Activated CD8-positive, alpha-beta memory T cell treated with anti-CD3 and anti-CD28 coated beads for 4 hours (primary cell): Measurements from ENCODE around the gene GCNT2.
"Not testable (repeated sequence)": the region's sequence is repeated elsewhere in the genome, so short reads cannot be mapped to it uniquely, and the experiment has no call there.

Experiments used
- DNase-seq, 2 donors: peaks; one replicate each; pipeline ENCODE4 v3.0.0-alpha.2; 2020; ENCODE audit warnings: low read depth in 2 of 2

The GCNT2 gene

GRCh38 chr6:10514049-10514780 is 6.9 kb upstream of the GCNT2 start:
- no peak for DNase-seq

GRCh38 chr6:10516953-10517352 is 4.2 kb upstream of the GCNT2 start:
- no peak for DNase-seq

GRCh38 chr6:10518557-10519407 is 2.4 kb upstream of the GCNT2 start:
- no peak for DNase-seq

GRCh38 chr6:10519408-10519697 is 1.8 kb upstream of the GCNT2 start:
- not testable (repeated sequence) for DNase-seq

- no peak for DNase-seq
Observed at GRCh38 chr6:10520468-10520867, 683 bp upstream of the GCNT2 start.

- DNase-seq: no peak
Observed at GRCh38 chr6:10522929-10523573, 1.9 kb downstream of the GCNT2 start.

GRCh38 chr6:10526156-10526555 is 5.0 kb downstream of the GCNT2 start:
- DNase-seq: no peak

GRCh38 chr6:10528158-10528981 is 7.2 kb downstream of the GCNT2 start:
- DNase-seq: no peak

- no peak for DNase-seq
Observed at GRCh38 chr6:10529231-10529801, 8.2 kb downstream of the GCNT2 start.

GRCh38 chr6:10529828-10530374 is 8.8 kb downstream of the GCNT2 start:
- DNase-seq: not testable (repeated sequence)

GRCh38 chr6:10531503-10531902 is 10.4 kb downstream of the GCNT2 start:
- no peak for DNase-seq

- no peak for DNase-seq
Observed at GRCh38 chr6:10531942-10532341, 10.8 kb downstream of the GCNT2 start.

- no peak for DNase-seq
Observed at GRCh38 chr6:10532392-10532791, 11.2 kb downstream of the GCNT2 start.

GRCh38 chr6:10534419-10534762 is 13.2 kb downstream of the GCNT2 start:
- no peak for DNase-seq

GRCh38 chr6:10535193-10535592 is 14.0 kb downstream of the GCNT2 start:
- DNase-seq: no peak

- DNase-seq: no peak
Observed at GRCh38 chr6:10537726-10538125, 16.6 kb downstream of the GCNT2 start.

- no peak for DNase-seq
Observed at GRCh38 chr6:10540073-10540746, 19.1 kb downstream of the GCNT2 start.

- no peak for DNase-seq
Observed at GRCh38 chr6:10541591-10541990, 20.4 kb downstream of the GCNT2 start.

GRCh38 chr6:10542213-10542612 is 21.1 kb downstream of the GCNT2 start:
- no peak for DNase-seq

GRCh38 chr6:10543488-10543887 is 22.3 kb downstream of the GCNT2 start:
- no peak for DNase-seq

GRCh38 chr6:10545482-10545881 is 24.3 kb downstream of the GCNT2 start:
- no peak for DNase-seq
